SK-N-MC (cell line): Measurements from ENCODE around the gene ADI1.

Experiments
- EZH2 ChIP-seq: fragments of 200-600 bp; sonication (generic); IDR thresholded peaks from one replicate; pipeline ENCODE4 v1.6.1; 2017; ENCODE audit warnings: antibody characterized with exemption
- FOXP2 ChIP-seq: optimal IDR thresholded peaks from 2 replicates; pipeline ENCODE3; 2011; ENCODE audit warnings: mild to moderate bottlenecking, moderate library complexity; ENCODE audit not compliant: insufficient read depth; ENCODE audit errors: extremely low read length, control extremely low read depth

DNA sequence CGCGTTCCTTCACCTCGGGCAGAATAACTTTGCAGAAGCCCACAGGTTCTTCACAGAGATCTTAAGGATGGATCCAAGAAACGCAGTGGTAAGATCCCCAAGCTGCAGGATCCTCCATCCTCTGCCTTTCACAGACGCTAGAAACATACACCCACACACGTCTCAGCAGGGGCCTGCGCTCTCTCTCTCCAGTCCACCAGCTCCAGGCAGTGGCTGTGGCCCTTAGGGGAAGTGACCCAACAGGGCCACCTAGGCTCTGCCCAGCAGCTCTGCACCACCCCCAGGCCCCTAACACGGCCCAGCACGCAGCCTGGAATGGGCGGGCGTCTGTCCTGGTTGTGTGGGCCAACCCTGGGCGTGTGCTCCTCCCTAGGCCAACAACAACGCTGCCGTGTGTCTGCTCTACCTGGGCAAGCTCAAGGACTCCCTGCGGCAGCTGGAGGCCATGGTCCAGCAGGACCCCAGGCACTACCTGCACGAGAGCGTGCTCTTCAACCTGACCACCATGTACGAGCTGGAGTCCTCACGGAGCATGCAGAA, 40.4 kb downstream of the ADI1 start:
- no peak for TF ChIP-seq EZH2
- no peak for TF ChIP-seq FOXP2
